Thymus (tissue), 11 donors: ENCODE data around the gene RNF213. TPM values are rescaled to one million over a fixed set of nuclear protein-coding genes. Genes with fewer than 3 reads are reported as not detected.
"Not testable (repeated sequence)": the region's sequence is repeated elsewhere in the genome, so short reads cannot be mapped to it uniquely, and the experiment has no call there.

Experiments used
- DNase-seq, 9 donors: peaks; one replicate each; pipeline ENCODE4 v3.0.0-alpha.2; 2013; ENCODE audit warnings: low spot score in 9 of 9, low read depth in 6 of 9, missing footprints in 1 of 9
- H3K27ac ChIP-seq, 2 donors: one replicate each; pipeline ENCODE4 v1.5.1; 2013; ENCODE audit warnings: control low read depth in 1 of 2, low read depth in 1 of 2, low read length in 1 of 2, mild to moderate bottlenecking in 1 of 2, moderate library complexity in 1 of 2
- H3K27me3 ChIP-seq, 2 donors: one replicate each; pipeline ENCODE4 v1.5.1; 2013; ENCODE audit warnings: low read length in 1 of 2; ENCODE audit not compliant: control insufficient read depth in 2 of 2, insufficient read depth in 1 of 2
- H3K36me3 ChIP-seq, 2 donors: one replicate each; pipeline ENCODE4 v1.5.1; 2013; ENCODE audit warnings: low read length in 1 of 2, mild to moderate bottlenecking in 1 of 2, moderate library complexity in 1 of 2; ENCODE audit not compliant: control insufficient read depth in 2 of 2, insufficient read depth in 2 of 2
- H3K4me1 ChIP-seq, 2 donors: one replicate each; pipeline ENCODE4 v1.5.1; 2013; ENCODE audit warnings: low read length in 2 of 2; ENCODE audit not compliant: control insufficient read depth in 2 of 2, insufficient read depth in 2 of 2
- H3K4me3 ChIP-seq, 2 donors: one replicate each; pipeline ENCODE4 v1.5.1; 2013; ENCODE audit warnings: low read length in 2 of 2, control low read depth in 1 of 2, mild to moderate bottlenecking in 1 of 2
- H3K9me3 ChIP-seq, 2 donors: one replicate each; pipeline ENCODE4 v1.5.1; 2013; ENCODE audit warnings: low read length in 1 of 2, mild to moderate bottlenecking in 1 of 2; ENCODE audit not compliant: control insufficient read depth in 2 of 2, insufficient read depth in 1 of 2
- WGBS: extraction: QIAGEN DNeasy Blood & Tissue Kit; methylation state at CpG from one replicate; pipeline ENCODE4 v1.1.7; 2013; 5-methylcytosine and 5-hydroxymethylcytosine counted together
- polyA plus RNA-seq: library from polyadenylated mRNA; stranded (reverse); fragments of 200-250 nt; gene quantifications from one replicate; pipeline ENCODE4 v1.2.3, GENCODE V29; 2013
- total RNA-seq: library from RNA; stranded (reverse); fragments of 120-200 nt; gene quantifications from one replicate; pipeline ENCODE4 v1.2.4, GENCODE V29; 2013
- donor health status: healthy.

RNF213 gene
- total and polyA plus RNA-seq, 2 donors: 76.4 to 114 TPM

DNA sequence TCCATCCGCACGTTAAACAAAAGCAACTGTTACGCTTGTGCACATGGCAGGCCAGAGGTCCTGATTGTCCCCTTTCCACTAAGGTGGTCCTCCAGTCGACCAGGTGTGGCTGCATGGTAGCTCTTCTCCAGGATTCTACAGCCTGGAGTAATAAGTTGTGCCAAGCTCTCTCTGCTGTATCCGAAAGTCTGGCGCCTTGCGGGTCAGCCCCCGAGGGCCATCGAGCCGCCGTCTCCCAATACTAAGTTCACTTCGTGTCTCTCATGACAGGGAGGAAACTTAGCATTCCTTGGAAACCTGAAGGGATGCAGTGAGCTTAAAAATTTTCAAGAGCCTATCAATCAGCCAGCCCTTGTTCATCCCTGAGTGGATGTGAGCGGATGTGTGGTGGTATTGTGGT, 149.0 kb downstream of the RNF213 start:
- H3K27ac ChIP-seq: no peak overlapping the region
- DNase-seq: no peak
- H3K4me3 ChIP-seq: no peak overlapping the region
- no peaks in the 10 kb centered on the region for H3K36me3 ChIP-seq
- H3K9me3 ChIP-seq: no peaks in the 10 kb centered on the region
- 93% methylated on average over 13 of the region's 13 CpGs for WGBS
- H3K27me3 ChIP-seq: peaks cover 12 to 56% of the 10 kb centered on the region in 2 donors
- peaks cover 3 to 6% of the 10 kb centered on the region in 2 donors for H3K4me1 ChIP-seq

DNA sequence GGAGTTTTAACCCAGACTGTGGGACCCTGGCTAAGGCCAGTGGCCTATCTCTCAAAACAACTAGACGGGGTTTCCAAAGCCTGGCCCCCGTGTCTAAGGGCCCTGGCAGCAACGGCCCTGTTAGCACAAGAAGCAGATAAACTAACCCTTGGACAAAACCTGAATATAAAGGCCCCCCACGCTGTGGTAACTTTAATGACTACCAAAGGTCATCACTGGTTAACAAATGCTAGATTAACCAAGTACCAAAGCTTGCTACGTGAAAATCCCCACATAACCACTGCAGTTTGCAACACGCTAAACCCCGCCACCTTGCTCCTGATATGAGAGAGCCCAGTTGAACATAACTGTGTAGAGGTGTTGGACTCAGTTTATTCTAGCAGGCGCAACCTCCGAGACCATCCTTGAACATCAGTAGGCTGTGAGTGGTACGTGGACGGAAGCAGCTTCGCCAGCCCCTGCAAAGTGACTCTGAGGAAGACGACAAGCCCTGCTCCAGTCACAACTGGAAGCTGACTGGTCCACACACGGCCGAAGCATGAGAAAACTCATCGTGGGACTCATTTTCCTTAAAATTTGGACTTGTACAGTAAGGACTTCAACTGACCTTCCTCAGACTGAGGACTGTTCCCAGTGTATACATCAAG, 149.9 kb downstream of the RNF213 start:
- H3K36me3 ChIP-seq, H3K4me1 ChIP-seq, H3K4me3 ChIP-seq, H3K27ac ChIP-seq, DNase-seq, H3K9me3 ChIP-seq: not testable (repeated sequence)
- peaks cover 14 to 61% of the 10 kb centered on the region in 2 donors for H3K27me3 ChIP-seq
- 94% methylated on average over 16 of the region's 16 CpGs for WGBS

DNA sequence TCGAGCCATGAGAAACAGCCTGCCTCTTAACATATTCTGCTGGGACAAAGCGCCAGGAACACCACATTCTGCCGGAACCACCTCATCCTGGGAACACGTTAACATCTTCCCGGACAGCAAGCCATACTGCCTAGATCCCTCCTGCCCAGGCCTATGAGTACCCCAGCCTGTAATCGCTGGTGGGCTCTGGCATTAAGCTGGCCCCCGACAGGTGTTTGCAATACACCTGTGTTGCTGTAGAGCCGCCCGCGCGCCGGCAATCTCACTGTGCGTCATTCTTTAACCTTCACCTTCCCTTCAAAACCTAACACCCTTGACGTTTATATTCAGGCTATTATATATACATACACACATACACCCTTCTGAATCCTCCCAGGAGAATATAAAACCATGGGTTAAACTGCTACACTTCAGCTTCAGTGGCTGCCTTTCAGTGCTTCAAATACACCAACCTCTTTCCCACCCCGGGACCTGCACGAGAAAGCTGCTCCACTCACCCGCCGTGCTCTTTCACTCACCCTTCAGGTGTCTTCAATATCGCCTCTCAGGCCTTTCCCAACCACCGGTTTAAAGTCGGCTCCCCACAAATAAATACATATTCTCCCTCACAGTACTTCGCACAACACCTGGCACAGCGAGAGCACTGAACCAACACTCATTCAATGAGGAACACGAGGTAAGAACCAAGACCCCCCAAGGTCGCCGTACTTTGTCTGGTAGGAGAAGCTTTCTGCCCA, 153.3 kb downstream of the RNF213 start:
- DNase-seq: no peak

DNA sequence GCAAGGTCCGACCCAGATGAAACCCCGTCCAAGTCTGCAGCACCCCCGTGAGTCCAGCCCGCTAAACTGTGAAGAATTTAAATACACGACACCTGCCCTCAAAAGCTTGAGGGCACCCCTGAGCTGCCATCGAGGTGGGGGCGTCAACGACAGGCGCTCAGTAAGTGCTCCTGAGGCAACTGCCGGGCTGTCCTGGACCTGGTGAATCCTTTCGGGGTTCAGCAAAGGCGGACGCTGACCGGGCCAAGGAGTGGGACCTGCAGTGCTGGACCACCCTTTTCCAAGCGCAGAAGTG, 153.8 kb downstream of the RNF213 start:
- H3K4me3 ChIP-seq: peak overlapping the region; percentile 57 to 90
- 4% methylated on average over 15 of the region's 15 CpGs for WGBS
- H3K4me1 ChIP-seq: peaks cover 4 to 21% of the 10 kb centered on the region in 2 donors
- H3K27ac ChIP-seq: no peak overlapping the region
- H3K27me3 ChIP-seq: peaks cover 14 to 44% of the 10 kb centered on the region in 2 donors
- H3K36me3 ChIP-seq: peaks cover 4 to 5% of the 10 kb centered on the region in 2 donors
- no peak for DNase-seq
- H3K9me3 ChIP-seq: no peaks in the 10 kb centered on the region

More for the DNA sequence above, 153.3 kb downstream of the RNF213 start:
- Histone ChIP-seq H3K36me3 (peaks cover 4 to 5% of the 10 kb centered on the region in 2 donors), H3K4me3 (no peak overlapping the region), H3K27me3 (peaks cover 14 to 45% of the 10 kb centered on the region in 2 donors), H3K9me3 (no peaks in the 10 kb centered on the region), H3K4me1 (peaks cover 4 to 21% of the 10 kb centered on the region in 2 donors), H3K27ac (no peak overlapping the region)
- 52% methylated on average over 26 of the region's 26 CpGs for WGBS

DNA sequence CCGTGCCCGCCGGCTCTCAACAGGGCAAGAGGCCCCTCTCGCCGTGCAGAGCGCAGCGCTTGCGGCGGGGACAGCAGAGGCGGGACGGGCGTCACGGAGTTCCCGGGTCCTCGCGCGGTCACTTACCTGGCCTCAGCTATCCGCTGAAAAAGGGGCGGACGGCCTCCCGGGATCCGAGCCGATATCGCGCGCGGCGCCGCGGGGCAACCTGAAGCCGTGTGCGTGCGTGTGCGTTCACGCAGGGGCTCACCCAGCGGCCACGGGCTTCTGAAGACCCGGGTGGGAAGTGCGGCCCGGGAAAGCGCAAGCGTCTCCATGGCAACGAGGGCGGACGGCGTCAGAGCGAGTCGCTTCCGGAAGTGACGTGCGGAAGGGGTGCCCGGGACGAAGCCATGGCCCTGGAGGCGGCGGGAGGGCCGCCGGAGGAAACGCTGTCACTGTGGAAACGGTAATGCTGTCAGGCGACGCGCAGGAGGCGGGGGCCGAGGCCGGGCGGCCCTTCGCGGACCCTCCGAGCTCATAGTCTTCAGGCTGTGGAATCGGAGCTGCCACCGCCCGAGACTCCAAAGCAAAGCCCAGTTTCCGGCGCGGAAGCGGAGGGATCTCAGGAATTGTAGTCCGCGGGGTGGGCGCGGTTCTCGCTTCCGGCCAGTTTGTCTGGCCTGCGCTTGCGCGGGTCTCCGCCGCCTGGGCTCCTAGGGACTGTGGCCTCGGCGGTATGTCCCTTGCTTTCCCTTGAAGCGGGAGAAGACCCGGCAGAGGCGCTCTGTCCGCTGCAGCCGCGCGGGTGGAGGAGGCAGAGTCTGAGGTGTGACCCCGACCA, 154.4 kb downstream of the RNF213 start, which contains the start of gene ENDOV:
Gene ENDOV, plus strand, starts transcription at position 365 of the 823 bp plus-strand sequence. Its CDS starts 28 bp downstream, at position 393.
- peak; percentile 85 to 96 (median 90) for DNase-seq
- H3K27me3 ChIP-seq: peaks cover 14 to 41% of the 10 kb centered on the region in 2 donors
- WGBS: under 1% methylated on average over 97 of the region's 97 CpGs
- peaks cover 4 to 21% of the 10 kb centered on the region in 2 donors for H3K4me1 ChIP-seq
- no peaks in the 10 kb centered on the region for H3K9me3 ChIP-seq
- H3K27ac ChIP-seq: peak within 1 kb of the TSS; percentile 64 to 75
- H3K36me3 ChIP-seq: peaks cover 4 to 5% of the 10 kb centered on the region in 2 donors
- H3K4me3 ChIP-seq: peak within 1 kb of the TSS; percentile 57 to 90

DNA sequence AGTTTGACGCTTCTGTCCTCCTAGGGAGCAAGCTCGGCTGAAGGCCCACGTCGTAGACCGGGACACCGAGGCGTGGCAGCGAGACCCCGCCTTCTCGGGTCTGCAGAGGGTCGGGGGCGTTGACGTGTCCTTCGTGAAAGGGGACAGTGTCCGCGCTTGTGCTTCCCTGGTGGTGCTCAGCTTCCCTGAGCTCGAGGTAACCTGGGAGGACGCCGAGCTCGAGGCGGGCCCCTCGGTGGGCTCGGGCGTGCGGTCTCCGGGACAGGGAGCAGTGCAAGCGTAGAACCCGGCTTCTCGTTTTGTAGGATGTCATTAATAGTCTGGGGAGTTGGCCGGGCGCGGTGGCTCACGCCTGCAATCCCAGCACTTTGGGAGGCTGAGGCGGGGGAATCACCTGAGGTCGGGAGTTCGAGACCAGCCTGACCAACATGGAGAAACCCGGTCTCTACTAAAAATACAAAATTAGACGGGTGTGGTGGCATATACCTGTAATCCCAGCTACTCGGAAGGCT, 155.0 kb downstream of the RNF213 start:
- H3K27me3 ChIP-seq: peaks cover 14 to 36% of the 10 kb centered on the region in 2 donors
- peak overlapping the region; percentile 57 to 90 for H3K4me3 ChIP-seq
- H3K27ac ChIP-seq: peak overlapping the region in 1 of 2 donors; percentile 75
- DNase-seq: no peak
- no peaks in the 10 kb centered on the region for H3K9me3 ChIP-seq
- 16% methylated on average over 39 of the region's 39 CpGs for WGBS
- H3K4me1 ChIP-seq: peaks cover 4 to 21% of the 10 kb centered on the region in 2 donors
- H3K36me3 ChIP-seq: peaks cover 4 to 5% of the 10 kb centered on the region in 2 donors

GRCh38 chr17:80416260-80416939, 155.7 kb downstream of the RNF213 start:
- H3K27ac ChIP-seq: no peak overlapping the region
- peaks cover 4 to 21% of the 10 kb centered on the region in 2 donors for H3K4me1 ChIP-seq
- H3K27me3 ChIP-seq: peaks cover 14 to 36% of the 10 kb centered on the region in 2 donors
- no peak for DNase-seq
- H3K36me3 ChIP-seq: peaks cover 4 to 5% of the 10 kb centered on the region in 2 donors
- no peaks in the 10 kb centered on the region for H3K9me3 ChIP-seq
- peak overlapping the region in 1 of 2 donors; percentile 90 for H3K4me3 ChIP-seq
- 83% methylated on average over 7 of the region's 7 CpGs for WGBS

- no peak overlapping the region for H3K4me3 ChIP-seq
- DNase-seq: no peak
- WGBS: 97% methylated on average over 6 of the region's 6 CpGs
These were observed 156.3 kb downstream of the RNF213 start for GRCh38 chr17:80416940-80417293.

More at GRCh38 chr17:80416940-80417293, 156.3 kb downstream of the RNF213 start:
- peaks cover 4 to 21% of the 10 kb centered on the region in 2 donors for H3K4me1 ChIP-seq
- H3K27ac ChIP-seq: no peak overlapping the region
- no peaks in the 10 kb centered on the region for H3K9me3 ChIP-seq
- H3K36me3 ChIP-seq: peaks cover 4 to 5% of the 10 kb centered on the region in 2 donors
- H3K27me3 ChIP-seq: peaks cover 14 to 34% of the 10 kb centered on the region in 2 donors
